NCI-H446 treated with DMSO at 0.1 percent for 48 hours (cell line): ENCODE results near the gene DNAI1.

Experiments
- DNase-seq: peaks from one replicate; lab custom pipeline; 2025; lab: John Stamatoyannopoulos, UW

Gene DNAI1

GRCh38 chr9:34558919-34559623 lies 100.5 kb downstream of the DNAI1 start:
- no peak for DNase-seq

DNA sequence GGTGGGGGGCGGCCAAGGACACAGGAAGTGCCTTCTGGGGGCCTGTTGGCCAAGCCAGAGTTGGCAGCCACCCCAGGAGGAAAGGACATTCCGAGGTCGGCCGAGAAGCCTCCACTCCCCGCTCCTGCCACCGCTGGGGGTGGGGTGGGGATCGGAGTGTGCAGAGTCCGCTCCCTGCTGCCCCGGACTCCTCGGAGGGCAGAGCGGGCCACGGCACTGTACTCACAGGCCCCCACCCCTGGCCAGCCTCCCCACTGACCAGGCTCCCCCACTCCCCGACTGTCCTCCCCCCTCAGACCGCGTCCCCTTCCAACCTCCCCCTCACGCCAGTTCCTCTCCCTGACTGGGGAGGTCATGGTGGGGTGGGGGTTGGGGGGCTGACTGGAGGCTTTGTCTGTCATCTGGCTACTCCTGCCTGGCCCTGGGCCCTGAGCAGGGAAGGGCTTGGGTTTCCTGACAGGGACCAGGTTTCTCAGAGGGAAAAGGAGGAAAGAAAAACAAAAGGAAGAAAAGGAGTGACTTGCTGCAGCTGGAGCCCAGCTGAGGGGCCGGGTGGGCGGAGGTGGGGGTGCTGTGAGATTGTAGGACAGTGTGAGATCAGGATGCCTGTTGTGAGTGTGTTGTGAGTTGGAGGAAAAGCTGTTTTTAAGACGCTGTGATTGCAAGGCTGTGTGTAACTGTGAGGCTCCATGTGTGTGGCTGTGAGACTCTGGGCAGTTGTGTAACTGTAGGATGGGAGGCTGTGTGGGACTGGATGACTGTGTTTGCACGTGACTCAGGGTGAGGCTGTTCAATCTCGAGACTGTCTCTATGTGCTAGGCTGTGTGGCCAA lies 101.2 kb downstream of the DNAI1 start:
- DNase-seq: no peak

- DNase-seq: no peak
These were observed 102.1 kb downstream of the DNAI1 start for GRCh38 chr9:34560599-34561214.

GRCh38 chr9:34562135-34562745 lies 103.6 kb downstream of the DNAI1 start:
- DNase-seq: no peak

DNA sequence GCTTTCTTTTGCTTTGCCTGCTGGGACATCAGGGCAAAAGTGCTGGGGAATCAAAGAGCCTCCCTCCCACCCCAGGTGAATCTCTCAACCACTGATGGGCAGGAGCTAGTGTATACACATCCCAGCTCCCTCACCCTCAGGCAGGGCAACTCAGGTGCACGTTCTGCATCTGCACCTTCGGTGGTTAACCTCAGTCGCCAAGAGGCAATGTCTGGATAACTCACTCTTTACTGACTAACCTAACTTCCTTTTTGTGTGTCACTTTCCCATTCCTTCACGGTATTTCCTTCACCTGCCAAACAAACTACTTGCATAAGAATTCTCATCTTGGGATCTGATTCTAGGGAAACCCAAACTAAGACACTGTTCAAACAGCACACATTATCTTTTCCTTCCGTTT lies 104.7 kb downstream of the DNAI1 start:
- DNase-seq: no peak

GRCh38 chr9:34564617-34565016 lies 106.0 kb downstream of the DNAI1 start:
- DNase-seq: no peak

DNA sequence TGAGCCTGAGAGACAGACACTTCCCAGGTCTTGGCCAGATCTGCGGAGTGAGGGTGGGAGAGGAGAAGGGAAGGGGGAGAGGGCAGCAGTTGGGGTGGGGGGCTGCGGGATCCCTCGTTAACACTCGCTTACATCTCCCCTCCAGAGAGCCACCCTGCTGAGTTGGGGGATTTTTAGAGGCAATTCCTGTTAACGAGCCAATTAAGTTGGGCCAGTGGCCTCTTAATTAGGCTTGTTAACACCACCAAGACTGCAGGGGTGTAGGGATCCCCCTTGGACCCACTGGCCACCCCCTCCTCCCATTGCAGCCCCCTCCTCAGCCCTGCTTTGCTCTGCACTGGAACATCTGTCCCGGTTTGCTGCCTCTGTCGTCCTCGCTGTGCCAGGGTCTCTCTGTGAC lies 107.3 kb downstream of the DNAI1 start:
- DNase-seq: no peak

DNA sequence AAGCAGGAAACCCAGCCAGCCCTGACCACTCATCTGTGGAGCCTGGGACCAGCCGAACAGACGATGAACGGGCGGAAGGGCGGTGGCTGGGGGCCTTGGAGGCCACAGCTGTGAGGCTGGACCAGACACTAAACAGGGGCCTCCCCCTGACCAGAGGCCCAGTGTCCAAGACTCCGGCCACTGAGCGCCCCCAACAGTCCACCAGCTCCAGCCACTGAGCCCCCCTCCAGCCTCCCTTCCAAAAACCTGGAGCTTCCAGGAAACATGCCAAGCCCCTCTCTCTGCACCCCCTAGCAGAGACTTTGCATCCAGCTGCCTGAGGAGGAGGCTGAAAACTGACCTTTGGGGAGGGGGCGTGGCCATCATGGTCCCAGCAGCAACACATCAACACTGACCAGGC lies 107.7 kb downstream of the DNAI1 start:
- no peak for DNase-seq

- no peak for DNase-seq
These were observed 108.4 kb downstream of the DNAI1 start for GRCh38 chr9:34566972-34567371.

DNA sequence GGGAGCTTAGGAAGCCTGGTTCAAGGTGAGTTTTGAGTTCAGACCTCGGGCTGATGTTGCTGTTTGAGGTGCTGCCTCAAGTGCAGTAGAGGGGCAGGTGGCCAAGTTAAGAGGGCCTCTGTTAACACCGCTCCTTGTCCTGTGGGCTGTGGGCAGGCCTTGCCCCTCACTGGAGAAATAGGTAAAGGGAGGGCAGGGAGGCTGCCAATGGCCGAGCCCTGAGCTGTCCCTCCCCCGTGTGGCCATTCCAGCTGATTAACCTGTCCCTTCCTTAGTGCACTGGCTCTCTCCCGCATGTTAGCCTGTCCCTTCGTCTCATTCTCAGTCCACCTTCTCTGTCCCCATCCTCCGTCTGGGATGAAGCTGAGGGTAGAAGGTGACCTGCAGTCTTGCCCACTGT lies 109.5 kb downstream of the DNAI1 start:
- no peak for DNase-seq

DNA sequence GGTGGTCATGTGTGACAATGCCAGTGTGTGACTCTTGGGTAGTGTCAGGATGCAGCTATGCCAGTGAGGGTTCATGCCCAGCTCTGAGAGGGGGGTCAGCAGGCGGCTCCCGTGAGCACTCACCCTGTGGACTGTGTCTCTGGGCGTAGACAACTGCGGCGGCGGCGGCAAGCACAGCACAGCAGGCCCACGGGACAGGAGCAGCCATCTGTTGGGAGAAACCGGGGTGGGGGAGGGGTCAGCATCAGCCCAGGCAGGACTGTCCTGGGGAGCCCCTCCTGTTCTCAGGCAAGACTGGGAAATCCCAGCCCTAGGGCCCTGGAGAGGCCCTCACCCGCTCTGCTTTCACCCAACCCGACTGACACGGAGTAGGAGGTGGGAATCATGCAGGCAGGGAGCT lies 110.2 kb downstream of the DNAI1 start:
- no peak for DNase-seq

GRCh38 chr9:34570376-34570775 lies 111.8 kb downstream of the DNAI1 start:
- DNase-seq: peak; percentile 52
